GM20000 (cell line): ENCODE measurements around the gene SLC38A2.
"Not testable (repeated sequence)": the region's sequence is repeated elsewhere in the genome, so short reads cannot be mapped to it uniquely, and the experiment has no call there.

Source experiments
- DNase-seq: peaks from one replicate; pipeline ENCODE4 v3.0.0; 2012; ENCODE audit warnings: low spot score
- TF ChIP-seq, protein P1 (sequence below): IDR thresholded peaks from 2 replicates; pipeline ENCODE4 v1.5.1; 2012; ENCODE audit warnings: mild to moderate bottlenecking, control low read depth; ENCODE audit errors: extremely low read depth, missing control alignments

The SLC38A2 gene

DNA sequence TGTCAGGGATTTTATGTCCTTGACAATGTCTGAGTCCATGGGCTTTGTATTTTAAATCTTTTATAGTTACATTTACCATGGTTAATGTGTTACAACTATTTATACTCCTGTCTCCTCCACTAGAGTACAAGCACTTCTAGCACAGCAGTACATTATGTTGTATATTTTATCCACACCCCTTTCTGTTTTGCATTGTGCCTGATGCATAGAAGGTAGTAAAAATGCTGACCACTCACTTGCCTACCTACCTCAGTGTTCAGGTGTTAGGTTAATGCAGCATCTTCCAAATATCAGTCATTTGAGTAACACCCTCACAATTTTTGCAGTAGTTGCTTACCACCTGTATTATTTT is 31.1 kb upstream of the SLC38A2 start:
- DNase-seq, result no peak
- TF ChIP-seq, protein P1, sequence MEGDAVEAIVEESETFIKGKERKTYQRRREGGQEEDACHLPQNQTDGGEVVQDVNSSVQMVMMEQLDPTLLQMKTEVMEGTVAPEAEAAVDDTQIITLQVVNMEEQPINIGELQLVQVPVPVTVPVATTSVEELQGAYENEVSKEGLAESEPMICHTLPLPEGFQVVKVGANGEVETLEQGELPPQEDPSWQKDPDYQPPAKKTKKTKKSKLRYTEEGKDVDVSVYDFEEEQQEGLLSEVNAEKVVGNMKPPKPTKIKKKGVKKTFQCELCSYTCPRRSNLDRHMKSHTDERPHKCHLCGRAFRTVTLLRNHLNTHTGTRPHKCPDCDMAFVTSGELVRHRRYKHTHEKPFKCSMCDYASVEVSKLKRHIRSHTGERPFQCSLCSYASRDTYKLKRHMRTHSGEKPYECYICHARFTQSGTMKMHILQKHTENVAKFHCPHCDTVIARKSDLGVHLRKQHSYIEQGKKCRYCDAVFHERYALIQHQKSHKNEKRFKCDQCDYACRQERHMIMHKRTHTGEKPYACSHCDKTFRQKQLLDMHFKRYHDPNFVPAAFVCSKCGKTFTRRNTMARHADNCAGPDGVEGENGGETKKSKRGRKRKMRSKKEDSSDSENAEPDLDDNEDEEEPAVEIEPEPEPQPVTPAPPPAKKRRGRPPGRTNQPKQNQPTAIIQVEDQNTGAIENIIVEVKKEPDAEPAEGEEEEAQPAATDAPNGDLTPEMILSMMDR, result no peak

DNA sequence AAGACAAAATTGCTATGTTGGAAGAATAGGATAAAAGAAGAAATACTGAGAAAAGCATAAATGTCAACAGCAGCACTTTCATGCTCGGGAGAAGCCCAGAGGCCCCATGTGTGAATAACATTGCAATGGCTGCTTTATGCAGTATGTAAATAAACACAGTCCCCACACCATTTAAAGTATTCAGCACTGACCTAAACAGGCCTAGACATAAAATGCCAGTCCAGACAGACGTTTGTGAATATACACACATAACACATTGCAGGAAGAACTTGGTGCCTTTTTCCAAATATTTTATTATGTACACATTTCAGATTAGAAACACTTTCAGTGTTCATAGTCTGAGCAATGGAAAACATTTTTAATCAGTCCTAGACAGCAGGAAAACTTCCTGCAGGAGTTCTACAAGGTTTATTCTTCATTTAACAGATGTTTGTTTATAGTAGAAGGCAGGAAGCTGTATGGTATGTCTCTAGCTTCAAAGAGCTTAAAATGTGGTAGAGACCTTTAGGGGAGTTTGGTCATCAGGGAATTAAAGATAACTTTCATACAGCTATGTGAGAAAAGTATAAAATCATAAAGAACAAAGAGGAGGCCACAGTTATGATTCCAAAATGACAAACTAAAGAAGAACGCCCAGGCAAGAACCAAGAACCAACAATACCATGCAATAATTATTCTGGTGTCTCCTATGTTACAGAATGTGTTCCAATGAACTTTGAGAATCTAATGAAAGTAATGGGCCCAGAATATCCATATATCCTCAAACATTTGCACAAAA is 30.6 kb upstream of the SLC38A2 start:
- DNase-seq, result no peak
- TF ChIP-seq, protein P1, result no peak

DNA sequence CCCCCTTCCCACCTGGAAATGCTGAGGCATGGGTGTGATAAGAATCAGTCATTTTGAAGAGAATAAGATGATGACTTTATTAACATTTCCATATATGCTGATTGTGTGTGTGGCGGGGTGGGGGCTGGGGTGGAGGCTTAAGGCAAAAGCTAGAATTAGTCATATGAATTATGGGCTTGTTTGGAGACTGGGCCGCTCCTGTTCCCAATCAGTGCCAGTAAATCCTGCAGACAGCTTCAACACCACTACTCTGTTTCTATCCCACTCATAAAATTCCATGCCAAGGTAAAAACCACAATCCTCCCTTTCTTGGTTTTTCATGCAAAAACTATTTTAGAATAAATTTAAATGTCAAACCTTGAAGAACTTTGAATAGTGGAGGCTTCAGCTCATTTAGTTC is 29.9 kb upstream of the SLC38A2 start:
- no peak for DNase-seq
- TF ChIP-seq, protein P1, result no peak

DNA sequence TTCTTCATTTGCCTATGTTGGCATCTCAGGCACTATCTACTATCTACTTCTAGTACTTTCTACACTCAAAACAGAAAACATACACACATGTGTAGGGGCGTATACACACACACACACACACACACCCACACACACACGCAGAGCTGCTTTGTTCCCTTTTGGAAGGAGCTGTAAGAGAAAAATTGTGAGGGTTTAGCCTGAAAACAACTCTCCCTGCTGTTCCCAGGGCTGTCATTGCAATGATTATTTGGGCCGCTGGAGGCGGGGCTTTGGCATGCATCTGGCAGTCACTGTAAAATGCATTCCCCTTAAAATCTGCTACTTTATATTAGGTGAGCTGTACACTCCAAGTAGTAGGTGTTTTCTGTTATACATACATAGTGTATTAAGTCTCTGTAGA is 29.1 kb upstream of the SLC38A2 start:
- no peak for DNase-seq
- TF ChIP-seq, protein P1, result no peak

DNA sequence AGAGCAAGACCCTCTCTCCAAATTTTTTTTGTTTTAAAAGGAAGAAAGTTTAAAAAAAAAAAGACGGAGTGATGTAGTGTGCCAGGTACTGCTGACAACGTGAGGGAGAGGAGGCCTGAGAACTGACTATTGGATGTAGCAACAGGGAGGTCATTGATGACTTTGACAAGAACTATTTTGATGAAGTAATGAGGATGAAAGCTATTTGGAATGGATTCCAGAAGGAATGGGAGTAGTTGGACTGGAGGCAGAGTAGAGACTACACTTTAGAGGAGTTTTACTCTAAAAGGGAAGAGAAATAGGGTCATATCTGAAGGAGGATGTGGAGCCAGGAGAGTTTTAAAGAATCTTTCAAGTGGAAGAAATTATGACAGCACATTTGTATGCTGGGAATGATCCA is 27.8 kb upstream of the SLC38A2 start:
- no peak for DNase-seq

DNA sequence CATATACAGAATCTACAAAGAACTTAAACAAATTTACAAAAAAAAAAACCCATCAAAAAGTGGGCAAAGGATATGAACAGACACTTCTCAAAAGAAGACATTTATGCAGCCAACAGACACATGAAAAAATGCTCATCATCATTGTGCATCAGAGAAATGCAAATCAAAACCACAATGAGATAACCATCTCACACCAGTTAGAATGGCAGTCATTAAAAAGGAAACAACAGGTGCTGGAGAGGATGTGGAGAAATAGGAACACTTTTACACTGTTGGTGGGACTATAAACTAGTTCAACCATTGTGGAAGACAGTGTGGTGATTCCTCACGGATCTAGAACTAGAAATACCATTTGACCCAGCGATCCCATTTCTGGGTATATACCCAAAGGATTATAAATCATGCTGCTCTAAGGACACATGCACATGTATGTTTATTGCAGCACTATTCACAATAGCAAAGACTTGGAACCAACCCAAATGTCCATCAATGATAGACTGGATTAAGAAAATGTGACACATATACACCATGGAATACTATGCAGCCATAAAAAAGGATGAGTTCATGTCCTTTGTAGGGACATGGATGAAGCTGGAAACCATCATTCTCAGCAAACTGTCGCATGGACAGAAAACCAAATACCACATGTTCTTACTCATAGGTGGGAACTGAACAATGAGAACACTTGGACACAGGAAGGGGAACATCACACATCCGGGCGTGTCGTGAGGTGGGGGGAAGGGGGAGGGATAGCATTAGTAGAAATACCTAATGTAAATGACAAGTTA is 27.1 kb upstream of the SLC38A2 start:
- DNase-seq, result not testable (repeated sequence)

More for the DNA sequence above, 27.8 kb upstream of the SLC38A2 start:
- TF ChIP-seq, protein P1, result no peak

DNA sequence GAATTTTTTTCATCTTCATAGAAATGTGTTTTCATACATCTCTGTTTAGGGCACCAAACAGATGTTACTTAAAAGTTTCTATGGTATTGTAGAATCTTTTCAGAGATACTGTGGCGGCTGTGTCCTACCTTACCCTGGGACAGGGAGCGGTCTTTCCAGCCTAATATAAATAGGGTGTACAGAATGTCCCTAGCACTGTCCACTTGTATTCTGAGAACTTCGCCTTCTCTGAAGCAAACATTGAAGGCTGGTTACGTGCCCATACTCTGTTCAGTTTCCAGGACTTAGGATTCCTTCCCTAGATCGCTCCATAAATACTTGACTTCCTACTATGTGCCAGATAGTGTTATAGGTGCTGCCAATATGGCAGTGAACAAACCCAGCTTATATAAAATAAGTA is 24.3 kb upstream of the SLC38A2 start:
- TF ChIP-seq, protein P1, result no peak

DNA sequence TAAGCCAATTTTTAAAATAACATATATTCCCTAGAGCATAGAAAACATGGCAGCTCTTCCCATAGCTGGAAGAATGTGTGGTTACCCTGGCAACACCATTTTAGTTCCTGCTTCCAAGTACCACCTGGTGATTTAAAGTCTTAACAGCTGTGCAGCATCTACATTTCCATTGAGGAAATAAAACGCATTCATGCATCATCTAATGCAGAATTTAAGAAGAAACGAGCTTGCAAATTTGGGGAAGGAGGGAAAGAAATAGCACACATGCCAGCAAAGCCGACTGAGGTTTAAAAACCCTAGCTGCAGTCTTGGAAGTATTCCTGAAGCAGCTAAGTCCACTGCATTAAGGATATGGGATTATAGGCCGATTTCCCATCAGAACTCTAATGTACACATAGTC is 22.8 kb upstream of the SLC38A2 start:
- DNase-seq, result no peak
- TF ChIP-seq, protein P1, result no peak

More for the DNA sequence above, 24.3 kb upstream of the SLC38A2 start:
- no peak for DNase-seq
